ENCODE measurements around the gene KLHL6. TPM values are rescaled to one million over a fixed set of nuclear protein-coding genes. Genes with fewer than 3 reads are reported as not detected.
"Not testable (repeated sequence)": the region's sequence is repeated elsewhere in the genome, so short reads cannot be mapped to it uniquely, and the experiment has no call there.

KLHL6 gene
- total RNA-seq, 1 donor from 2014 or later: not detected

- peak; percentile 61 for DNase-seq (ENCODE audit: low read depth)
Measured at GRCh38 chr3:183449791-183450190, 105.7 kb downstream of the KLHL6 start.

- peak; percentile 80 for DNase-seq (ENCODE audit: low read depth)
Measured at GRCh38 chr3:183449391-183449790, 106.1 kb downstream of the KLHL6 start.

- no peak for DNase-seq (ENCODE audit: low read depth)
Measured at GRCh38 chr3:183448369-183449128, 107.0 kb downstream of the KLHL6 start.

GRCh38 chr3:183447206-183448001 is 108.1 kb downstream of the KLHL6 start:
- peak; percentile 97 for DNase-seq (ENCODE audit: low read depth)

GRCh38 chr3:183446838-183447205 is 108.7 kb downstream of the KLHL6 start:
- no peak for DNase-seq (ENCODE audit: low read depth)

- no peak for DNase-seq (ENCODE audit: low read depth)
Measured at GRCh38 chr3:183444748-183445147, 110.8 kb downstream of the KLHL6 start.

- DNase-seq (ENCODE audit: low read depth): no peak
Measured at GRCh38 chr3:183443395-183444385, 111.8 kb downstream of the KLHL6 start.

- no peak for DNase-seq (ENCODE audit: low read depth)
Measured at GRCh38 chr3:183442994-183443393, 112.5 kb downstream of the KLHL6 start.

- DNase-seq (ENCODE audit: low read depth): not testable (repeated sequence)
Measured at GRCh38 chr3:183440521-183440920, 115.0 kb downstream of the KLHL6 start.

- no peak for DNase-seq (ENCODE audit: low read depth)
Measured at GRCh38 chr3:183439515-183439914, 116.0 kb downstream of the KLHL6 start.

GRCh38 chr3:183438735-183439134 is 116.8 kb downstream of the KLHL6 start:
- no peak for DNase-seq (ENCODE audit: low read depth)

- DNase-seq (ENCODE audit: low read depth): no peak
Measured at GRCh38 chr3:183437666-183438564, 117.6 kb downstream of the KLHL6 start.

Other genes with a start within 250 kb of the KLHL6 start
- gene MCF2L2, start 127.1 kb downstream of the KLHL6 start, total RNA-seq: 0.16 and 0.64 TPM in 2 replicates
- gene KLHL24, start 79.9 kb upstream of the KLHL6 start, total RNA-seq: 152 and 154 TPM in 2 replicates
- gene YEATS2, start 142.1 kb upstream of the KLHL6 start, total RNA-seq: 21.0 and 21.7 TPM in 2 replicates